AG10803 (cell line): ENCODE results near the gene GREM2.

ENCODE experiments used
- DNase-seq: peaks from one replicate; pipeline ENCODE4 v3.0.0; 2010; ENCODE audit warnings: low read depth
- H3K4me3 ChIP-seq: 2 replicates; pipeline ENCODE4 v1.5.1; 2011; ENCODE audit warnings: mild to moderate bottlenecking, low read length, control low read depth
- TF ChIP-seq, protein P1 (sequence below): conservative IDR thresholded peaks from 2 replicates; pipeline ENCODE4 v1.5.1; 2011; ENCODE audit warnings: mild to moderate bottlenecking, low read length, control low read depth, inconsistent platforms

GREM2 gene

GRCh38 chr1:240598216-240599001 is 13.5 kb downstream of the GREM2 start:
- no peak for DNase-seq
- TF ChIP-seq, protein P1, sequence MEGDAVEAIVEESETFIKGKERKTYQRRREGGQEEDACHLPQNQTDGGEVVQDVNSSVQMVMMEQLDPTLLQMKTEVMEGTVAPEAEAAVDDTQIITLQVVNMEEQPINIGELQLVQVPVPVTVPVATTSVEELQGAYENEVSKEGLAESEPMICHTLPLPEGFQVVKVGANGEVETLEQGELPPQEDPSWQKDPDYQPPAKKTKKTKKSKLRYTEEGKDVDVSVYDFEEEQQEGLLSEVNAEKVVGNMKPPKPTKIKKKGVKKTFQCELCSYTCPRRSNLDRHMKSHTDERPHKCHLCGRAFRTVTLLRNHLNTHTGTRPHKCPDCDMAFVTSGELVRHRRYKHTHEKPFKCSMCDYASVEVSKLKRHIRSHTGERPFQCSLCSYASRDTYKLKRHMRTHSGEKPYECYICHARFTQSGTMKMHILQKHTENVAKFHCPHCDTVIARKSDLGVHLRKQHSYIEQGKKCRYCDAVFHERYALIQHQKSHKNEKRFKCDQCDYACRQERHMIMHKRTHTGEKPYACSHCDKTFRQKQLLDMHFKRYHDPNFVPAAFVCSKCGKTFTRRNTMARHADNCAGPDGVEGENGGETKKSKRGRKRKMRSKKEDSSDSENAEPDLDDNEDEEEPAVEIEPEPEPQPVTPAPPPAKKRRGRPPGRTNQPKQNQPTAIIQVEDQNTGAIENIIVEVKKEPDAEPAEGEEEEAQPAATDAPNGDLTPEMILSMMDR, result no peak
- H3K4me3 ChIP-seq, result no peak overlapping the region

GRCh38 chr1:240597153-240597745 is 14.7 kb downstream of the GREM2 start:
- TF ChIP-seq, protein P1, result no peak
- peak overlapping the region; percentile 47 for H3K4me3 ChIP-seq
- DNase-seq, result no peak

DNA sequence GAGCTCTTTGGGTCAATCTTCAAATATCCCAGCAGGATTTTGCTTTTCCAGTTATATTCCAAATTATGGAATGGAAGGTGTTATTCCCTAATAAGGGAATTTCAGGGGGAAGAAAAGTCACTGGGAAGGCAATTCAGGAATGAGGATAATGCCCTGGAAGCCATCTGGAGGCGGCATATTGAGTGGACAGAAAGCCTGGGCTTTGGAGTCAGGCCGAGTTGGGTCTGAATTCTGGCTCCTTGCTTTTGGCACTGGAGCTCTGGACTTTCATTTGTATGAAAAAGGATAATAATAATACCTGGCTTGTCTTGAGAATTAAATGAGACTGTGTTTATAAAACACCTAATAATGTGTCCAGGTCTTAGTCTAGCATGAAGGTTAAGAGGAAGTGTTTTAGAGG is 16.5 kb downstream of the GREM2 start:
- no peak overlapping the region for H3K4me3 ChIP-seq
- TF ChIP-seq, protein P1, result no peak
- DNase-seq, result no peak

GRCh38 chr1:240591564-240591963 is 20.4 kb downstream of the GREM2 start:
- no peak overlapping the region for H3K4me3 ChIP-seq
- TF ChIP-seq, protein P1, result no peak

DNA sequence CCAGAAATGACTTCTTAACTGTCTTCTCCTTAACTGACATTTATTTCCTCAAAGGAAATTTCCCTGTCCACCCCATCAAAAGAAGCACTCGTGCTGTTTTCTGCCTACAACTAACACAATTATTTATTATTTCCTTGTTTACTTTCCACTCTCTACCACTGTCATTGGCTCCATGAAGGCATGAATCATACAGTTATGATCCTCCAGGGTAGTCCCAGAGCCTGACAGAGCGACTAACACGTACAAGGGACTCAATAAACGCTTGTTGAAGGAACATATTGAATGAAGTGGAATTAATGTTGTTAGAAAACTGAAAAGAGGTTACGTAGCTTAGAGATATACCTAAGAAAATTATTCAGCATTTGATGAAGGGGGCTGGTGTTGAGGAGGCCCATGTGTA is 20.9 kb downstream of the GREM2 start:
- H3K4me3 ChIP-seq, result no peak overlapping the region
- DNase-seq, result no peak
- TF ChIP-seq, protein P1, result no peak

More at GRCh38 chr1:240591564-240591963, 20.4 kb downstream of the GREM2 start:
- DNase-seq, result no peak

DNA sequence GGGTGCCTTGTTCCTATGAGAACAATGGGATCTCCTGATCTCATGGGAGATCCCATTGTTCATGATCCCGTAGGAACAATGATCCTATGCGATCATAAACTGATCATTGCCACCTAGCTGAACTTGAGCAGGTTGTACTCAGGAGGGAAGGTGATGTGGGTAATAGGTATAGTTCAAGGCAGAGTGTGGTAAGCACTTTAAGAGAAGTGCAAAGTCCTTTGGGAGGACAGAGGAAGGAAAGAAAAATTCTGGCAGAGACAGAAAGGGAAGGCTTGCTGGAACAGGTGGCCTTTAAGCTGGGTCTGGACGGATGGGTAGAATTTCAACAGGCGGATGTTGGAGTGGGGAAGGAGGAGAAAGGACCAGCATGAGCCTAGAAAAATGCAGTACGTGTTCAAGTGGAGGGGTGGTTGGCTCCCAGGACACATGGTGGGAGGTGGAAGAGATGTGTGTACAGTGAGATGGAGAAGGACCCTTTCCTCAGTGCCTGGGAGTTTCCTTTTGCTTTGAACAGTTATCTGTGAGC is 22.3 kb downstream of the GREM2 start:
- TF ChIP-seq, protein P1, result no peak
- H3K4me3 ChIP-seq, result no peak overlapping the region
- DNase-seq, result no peak

- no peak overlapping the region for H3K4me3 ChIP-seq
- DNase-seq, result no peak
- TF ChIP-seq, protein P1, result no peak
These were observed 25.9 kb downstream of the GREM2 start for GRCh38 chr1:240586006-240586405.
